SU-DHL-6 (cell line): ENCODE results near the gene TBL1X.
"Not testable (repeated sequence)": the region's sequence is repeated elsewhere in the genome, so short reads cannot be mapped to it uniquely, and the experiment has no call there.

Source experiments
- EZH2phosphoT487 ChIP-seq: fragments of 200-600 bp; sonication (generic), shearing (Covaris generic); conservative IDR thresholded peaks from 2 replicates; pipeline ENCODE4 v1.6.1; 2018; ENCODE audit warnings: mild to moderate bottlenecking, antibody characterized with exemption, low read length, moderate library complexity, mixed read lengths
- TF ChIP-seq, protein P1 (sequence below): fragments of 200-600 bp; sonication (generic); IDR thresholded peaks from one replicate; pipeline ENCODE4 v1.5.1; 2017; ENCODE audit warnings: antibody characterized with exemption, mild to moderate bottlenecking, low read length, moderate library complexity; ENCODE audit not compliant: insufficient read depth, poor library complexity, severe bottlenecking

DNA sequence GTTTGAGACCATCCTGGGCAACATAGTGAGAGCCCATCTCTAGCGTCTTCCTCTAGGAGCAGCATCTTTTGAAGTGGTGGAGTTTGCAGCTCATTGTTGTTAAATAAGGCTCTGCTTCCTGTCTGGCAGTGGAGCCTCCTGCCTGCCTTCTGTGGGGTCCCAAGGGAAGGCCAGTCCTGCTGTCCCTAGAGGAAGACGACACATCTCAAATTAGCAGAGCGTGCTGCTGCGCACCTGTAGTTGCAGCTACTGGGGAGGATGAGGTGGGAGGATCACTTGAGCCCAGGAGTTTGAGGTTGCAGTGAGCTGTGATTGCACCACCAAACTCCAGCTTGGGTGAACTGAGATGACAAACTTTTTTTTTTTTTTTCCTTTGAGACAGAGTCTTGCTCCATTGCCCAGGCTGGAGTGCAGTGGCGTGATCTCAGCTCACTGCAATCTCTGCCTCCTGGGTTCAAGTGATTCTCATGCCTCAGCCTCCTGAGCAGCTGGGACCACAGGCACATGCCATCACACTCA lies 303.5 kb downstream of the TBL1X start:
- TF ChIP-seq, protein P1, sequence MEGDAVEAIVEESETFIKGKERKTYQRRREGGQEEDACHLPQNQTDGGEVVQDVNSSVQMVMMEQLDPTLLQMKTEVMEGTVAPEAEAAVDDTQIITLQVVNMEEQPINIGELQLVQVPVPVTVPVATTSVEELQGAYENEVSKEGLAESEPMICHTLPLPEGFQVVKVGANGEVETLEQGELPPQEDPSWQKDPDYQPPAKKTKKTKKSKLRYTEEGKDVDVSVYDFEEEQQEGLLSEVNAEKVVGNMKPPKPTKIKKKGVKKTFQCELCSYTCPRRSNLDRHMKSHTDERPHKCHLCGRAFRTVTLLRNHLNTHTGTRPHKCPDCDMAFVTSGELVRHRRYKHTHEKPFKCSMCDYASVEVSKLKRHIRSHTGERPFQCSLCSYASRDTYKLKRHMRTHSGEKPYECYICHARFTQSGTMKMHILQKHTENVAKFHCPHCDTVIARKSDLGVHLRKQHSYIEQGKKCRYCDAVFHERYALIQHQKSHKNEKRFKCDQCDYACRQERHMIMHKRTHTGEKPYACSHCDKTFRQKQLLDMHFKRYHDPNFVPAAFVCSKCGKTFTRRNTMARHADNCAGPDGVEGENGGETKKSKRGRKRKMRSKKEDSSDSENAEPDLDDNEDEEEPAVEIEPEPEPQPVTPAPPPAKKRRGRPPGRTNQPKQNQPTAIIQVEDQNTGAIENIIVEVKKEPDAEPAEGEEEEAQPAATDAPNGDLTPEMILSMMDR = not testable (repeated sequence)
- not testable (repeated sequence) for TF ChIP-seq EZH2phosphoT487
